HUES64 (cell line): ENCODE data around the gene TEKTIP1.

Source experiments
- H3K27ac ChIP-seq: 2 replicates; pipeline ENCODE4 v1.7.0; 2013; ENCODE audit warnings: low read depth, low read length, inconsistent platforms
- H3K27me3 ChIP-seq: 2 replicates; pipeline ENCODE4 v1.6.1; 2013; ENCODE audit warnings: mild to moderate bottlenecking, low read length; ENCODE audit not compliant: insufficient read depth
- H3K36me3 ChIP-seq: 2 replicates; pipeline ENCODE4 v1.6.1; 2013; ENCODE audit warnings: mild to moderate bottlenecking, low read length; ENCODE audit not compliant: insufficient read depth
- H3K4me1 ChIP-seq: 2 replicates; pipeline ENCODE4 v1.6.1; 2013; ENCODE audit warnings: mild to moderate bottlenecking, low read length, moderate library complexity; ENCODE audit not compliant: insufficient read depth
- H3K4me3 ChIP-seq: 2 replicates; pipeline ENCODE4 v1.5.1; 2013; ENCODE audit warnings: mild to moderate bottlenecking, low read length, moderate library complexity
- H3K9ac ChIP-seq: 2 replicates; pipeline ENCODE4 v1.6.1; 2013; ENCODE audit warnings: mild to moderate bottlenecking, low read depth, low read length
- H3K9me3 ChIP-seq: 2 replicates; pipeline ENCODE4 v1.6.1; 2013; ENCODE audit warnings: low read depth, low read length; ENCODE audit not compliant: insufficient read depth
- WGBS: fragments of 150-250, 120-280 bp; methylation state at CpG from one replicate; pipeline ENCODE4 v1.1.7; 2013; ENCODE audit warnings: missing lambda C conversion rate; 5-methylcytosine and 5-hydroxymethylcytosine counted together

Gene TEKTIP1

GRCh38 chr19:3508771-3509535 is 30.0 kb upstream of the TEKTIP1 start:
- WGBS = 95% methylated on average over 23 of the region's 23 CpGs
- Histone ChIP-seq H3K27me3 (no peaks in the 10 kb centered on the region), H3K4me3 (no peak overlapping the region), H3K4me1 (peaks cover 2% of the 10 kb centered on the region; the same call in 1 of the 2 replicates), H3K9me3 (no peaks in the 10 kb centered on the region), H3K27ac (no peak overlapping the region), H3K36me3 (peaks cover 19% of the 10 kb centered on the region; the same call in 1 of the 2 replicates), H3K9ac (no peak overlapping the region)

GRCh38 chr19:3509566-3509989 is 29.4 kb upstream of the TEKTIP1 start:
- Histone ChIP-seq H3K9ac (no peak overlapping the region), H3K9me3 (no peaks in the 10 kb centered on the region), H3K4me3 (no peak overlapping the region), H3K4me1 (peaks cover 2% of the 10 kb centered on the region; the same call in 1 of the 2 replicates), H3K27ac (no peak overlapping the region), H3K27me3 (no peaks in the 10 kb centered on the region), H3K36me3 (peaks cover 19% of the 10 kb centered on the region; the same call in 1 of the 2 replicates)
- 94% methylated on average over 15 of the region's 15 CpGs for WGBS

GRCh38 chr19:3510727-3511126 is 28.2 kb upstream of the TEKTIP1 start:
- Histone ChIP-seq H3K9ac (no peak overlapping the region), H3K4me3 (no peak overlapping the region), H3K27ac (no peak overlapping the region), H3K36me3 (peaks cover 19% of the 10 kb centered on the region; the same call in 1 of the 2 replicates), H3K9me3 (no peaks in the 10 kb centered on the region), H3K27me3 (no peaks in the 10 kb centered on the region), H3K4me1 (peaks cover 2% of the 10 kb centered on the region; the same call in 1 of the 2 replicates)
- WGBS = 94% methylated on average over 22 of the region's 22 CpGs

- WGBS = 95% methylated on average over 26 of the region's 26 CpGs
- H3K4me3 ChIP-seq = no peak overlapping the region
- no peaks in the 10 kb centered on the region for H3K27me3 ChIP-seq
- peaks cover 2% of the 10 kb centered on the region; the same call in 1 of the 2 replicates for H3K4me1 ChIP-seq
- no peak overlapping the region for H3K9ac ChIP-seq
- H3K27ac ChIP-seq = no peak overlapping the region
- H3K9me3 ChIP-seq = no peaks in the 10 kb centered on the region
- peaks cover 19% of the 10 kb centered on the region; the same call in 1 of the 2 replicates for H3K36me3 ChIP-seq
These were observed 27.3 kb upstream of the TEKTIP1 start for GRCh38 chr19:3511506-3512251.

- H3K4me1 ChIP-seq = 0 out of 2 replicates have a peak, but pooled peaks cover 1% of the 10 kb centered on the region
- WGBS = 92% methylated on average over 17 of the region's 17 CpGs
- no peaks in the 10 kb centered on the region for H3K9me3 ChIP-seq
- peaks cover 19% of the 10 kb centered on the region; the same call in 1 of the 2 replicates for H3K36me3 ChIP-seq
- H3K4me3 ChIP-seq = no peak overlapping the region
- no peak overlapping the region for H3K9ac ChIP-seq
- H3K27ac ChIP-seq = no peak overlapping the region
- H3K27me3 ChIP-seq = no peaks in the 10 kb centered on the region
These were observed 26.3 kb upstream of the TEKTIP1 start for GRCh38 chr19:3512562-3513228.

- WGBS = 93% methylated on average over 23 of the region's 23 CpGs
- H3K9me3 ChIP-seq = no peaks in the 10 kb centered on the region
- H3K4me3 ChIP-seq = no peak overlapping the region
- H3K36me3 ChIP-seq = peaks cover 19% of the 10 kb centered on the region; the same call in 1 of the 2 replicates
- no peak overlapping the region for H3K27ac ChIP-seq
- H3K9ac ChIP-seq = no peak overlapping the region; the same call in 1 of the 2 replicates
- H3K4me1 ChIP-seq = peaks cover 8% of the 10 kb centered on the region
- H3K27me3 ChIP-seq = no peaks in the 10 kb centered on the region
These were observed 25.5 kb upstream of the TEKTIP1 start for GRCh38 chr19:3513229-3514140.

GRCh38 chr19:3514930-3515329 is 24.0 kb upstream of the TEKTIP1 start:
- H3K9ac ChIP-seq = no peak overlapping the region
- no peaks in the 10 kb centered on the region for H3K27me3 ChIP-seq
- H3K36me3 ChIP-seq = 0 out of 2 replicates have a peak, but pooled peaks cover 8% of the 10 kb centered on the region
- 89% methylated on average over 12 of the region's 12 CpGs for WGBS
- H3K4me3 ChIP-seq = no peak overlapping the region
- H3K27ac ChIP-seq = no peak overlapping the region
- no peaks in the 10 kb centered on the region for H3K9me3 ChIP-seq
- peaks cover 19% of the 10 kb centered on the region for H3K4me1 ChIP-seq

- H3K4me3 ChIP-seq = no peak overlapping the region
- no peaks in the 10 kb centered on the region for H3K27me3 ChIP-seq
- peaks cover 4% of the 10 kb centered on the region; the same call in 1 of the 2 replicates for H3K36me3 ChIP-seq
- H3K9me3 ChIP-seq = no peaks in the 10 kb centered on the region
- H3K9ac ChIP-seq = no peak overlapping the region
- no peak overlapping the region for H3K27ac ChIP-seq
- WGBS = 89% methylated on average over 15 of the region's 15 CpGs
- H3K4me1 ChIP-seq = peaks cover 19% of the 10 kb centered on the region
These were observed 23.0 kb upstream of the TEKTIP1 start for GRCh38 chr19:3515891-3516422.

GRCh38 chr19:3516675-3517207 is 22.2 kb upstream of the TEKTIP1 start:
- no peak overlapping the region for H3K4me3 ChIP-seq
- H3K9ac ChIP-seq = no peak overlapping the region
- no peaks in the 10 kb centered on the region for H3K27me3 ChIP-seq
- H3K9me3 ChIP-seq = no peaks in the 10 kb centered on the region
- peaks cover 19% of the 10 kb centered on the region for H3K4me1 ChIP-seq
- peaks cover 4% of the 10 kb centered on the region; the same call in 1 of the 2 replicates for H3K36me3 ChIP-seq
- H3K27ac ChIP-seq = no peak overlapping the region
- WGBS = 92% methylated on average over 15 of the region's 15 CpGs

GRCh38 chr19:3517638-3518037 is 21.3 kb upstream of the TEKTIP1 start:
- H3K36me3 ChIP-seq = peaks cover 4% of the 10 kb centered on the region; the same call in 1 of the 2 replicates
- no peak overlapping the region for H3K4me3 ChIP-seq
- WGBS = 94% methylated on average over 2 of the region's 2 CpGs
- H3K9ac ChIP-seq = no peak overlapping the region
- no peaks in the 10 kb centered on the region for H3K9me3 ChIP-seq
- H3K4me1 ChIP-seq = peaks cover 19% of the 10 kb centered on the region
- peak overlapping the region; percentile 54; the same call in 1 of the 2 replicates for H3K27ac ChIP-seq
- no peaks in the 10 kb centered on the region for H3K27me3 ChIP-seq
